Dedifferentiated amniotic fluid mesenchymal stem cell (primary cell): Measurements from ENCODE around the gene COX7B.

Source experiments
- DNase-seq: peaks from one replicate; pipeline ENCODE4 v3.0.0-alpha.2; 2016; ENCODE audit errors: extremely low spot score

The COX7B gene

DNA sequence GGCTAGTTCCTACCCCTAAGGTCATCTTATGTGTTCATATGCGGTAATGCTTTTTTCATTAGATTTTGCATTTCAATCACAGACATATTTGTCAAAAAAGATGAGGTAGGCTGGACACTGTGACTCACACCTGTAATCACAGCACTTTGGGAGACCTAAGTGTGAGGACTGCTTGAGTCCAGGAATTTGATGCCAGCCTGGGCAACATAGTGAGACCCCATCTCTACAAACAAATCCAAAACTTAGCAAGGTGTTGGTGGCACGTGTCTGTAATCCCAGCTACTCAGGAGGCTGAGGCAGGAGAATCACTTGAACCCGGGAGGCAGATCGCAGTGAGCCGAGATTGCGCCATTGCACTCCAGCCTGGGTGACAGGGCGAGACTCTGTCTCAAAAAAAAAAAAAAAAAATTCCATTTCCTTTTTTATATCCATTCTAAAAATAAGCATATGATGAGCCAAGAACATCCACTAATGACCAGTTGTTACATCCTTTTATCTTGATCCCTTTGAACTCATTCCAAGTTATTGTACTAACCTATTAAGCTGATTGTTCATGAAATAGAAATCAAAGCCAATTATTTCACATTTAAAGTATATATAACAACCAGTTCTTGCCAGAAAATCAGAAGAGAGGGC is 46.8 kb downstream of the COX7B start:
- DNase-seq, result no peak

DNA sequence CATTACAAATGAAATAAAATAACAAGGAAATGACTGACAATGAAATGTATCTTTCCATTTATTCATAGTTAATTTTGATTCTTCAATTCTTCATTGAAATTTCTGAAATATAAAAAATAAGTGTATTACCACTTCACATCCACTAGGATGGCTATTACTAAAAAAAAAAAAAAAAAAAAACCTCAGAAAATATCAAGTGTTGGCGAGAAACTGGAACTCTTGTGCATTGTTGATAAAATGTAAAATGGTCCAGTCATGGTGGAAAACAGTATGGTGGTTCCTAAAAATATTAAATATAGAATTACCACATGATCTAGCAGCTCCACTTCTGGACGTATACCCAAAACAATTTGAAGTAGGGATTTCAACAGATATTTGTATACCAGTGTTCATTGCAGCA is 47.3 kb downstream of the COX7B start:
- no peak for DNase-seq

DNA sequence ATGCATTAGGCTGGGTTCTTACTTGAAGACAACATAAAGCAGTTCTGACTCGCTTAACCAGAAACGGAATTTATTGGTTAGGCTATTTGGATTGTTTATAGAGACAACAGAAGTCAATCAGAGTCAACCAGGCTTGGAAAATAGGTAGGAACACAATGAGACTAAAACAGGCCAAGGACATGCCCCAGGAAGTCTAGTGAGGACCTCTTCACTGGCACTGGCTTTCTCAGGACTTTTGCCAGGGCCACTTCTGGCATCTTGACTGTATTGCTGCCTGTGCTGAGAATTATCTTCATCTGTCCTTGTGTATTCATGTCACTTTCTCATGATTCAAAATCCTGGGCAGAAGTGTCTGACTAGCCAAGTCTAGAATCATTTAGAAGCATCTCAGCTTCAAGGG is 50.6 kb downstream of the COX7B start:
- no peak for DNase-seq

DNA sequence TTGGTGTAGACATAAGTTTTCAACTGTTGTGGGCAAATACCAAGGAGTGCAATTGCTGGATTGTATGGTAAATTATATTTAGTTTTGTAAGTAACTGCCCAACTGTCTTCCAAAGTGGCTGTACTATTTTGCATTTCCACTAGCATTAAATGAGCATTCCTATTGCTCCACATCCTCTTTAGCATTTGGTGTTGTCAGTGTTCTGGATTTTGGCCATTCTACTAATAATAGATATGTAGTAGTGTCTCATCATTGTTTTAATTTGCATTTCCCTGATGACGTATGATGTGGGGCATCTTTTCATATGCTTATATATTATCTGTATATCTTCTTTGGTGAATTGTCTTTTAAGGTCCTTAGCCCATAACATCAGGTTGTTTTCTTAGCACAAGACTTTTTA is 52.9 kb downstream of the COX7B start:
- no peak for DNase-seq

DNA sequence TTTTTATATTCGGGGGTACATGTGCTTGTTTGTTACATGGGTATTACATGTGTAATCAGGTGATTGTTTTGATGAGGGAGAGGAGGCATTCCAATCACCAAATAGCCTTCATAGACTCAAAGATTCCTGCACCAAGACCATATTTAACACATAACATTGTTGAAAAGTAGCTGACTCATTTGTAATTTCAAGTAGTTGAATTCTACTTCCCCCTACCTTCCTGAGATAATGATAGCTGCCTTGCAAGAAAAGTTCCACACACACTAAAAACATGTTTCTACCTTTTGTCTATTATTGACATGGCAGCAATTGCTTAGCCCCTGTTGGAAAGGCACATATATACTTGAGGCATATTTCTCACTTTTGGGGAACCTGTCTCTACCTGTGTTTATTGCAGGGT is 54.0 kb downstream of the COX7B start:
- no peak for DNase-seq

DNA sequence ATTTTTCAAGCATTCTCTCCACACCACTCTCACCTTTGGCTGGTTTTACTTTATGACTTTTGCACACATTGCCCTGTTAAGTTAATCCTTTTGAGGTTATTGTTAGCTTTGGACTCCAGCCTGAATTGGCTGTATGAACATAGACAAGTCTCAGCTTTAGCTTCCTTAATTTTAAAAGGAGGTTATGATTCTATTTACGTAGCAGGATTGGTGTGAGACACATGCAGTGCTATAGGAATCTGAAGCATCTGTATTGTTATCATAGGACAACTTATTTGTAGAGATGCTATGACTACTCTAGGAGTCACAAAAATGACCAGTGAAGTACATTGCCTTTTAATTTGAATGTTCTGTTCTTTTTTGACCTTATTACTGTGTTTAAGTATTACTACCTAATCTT is 54.4 kb downstream of the COX7B start:
- no peak for DNase-seq
